ENCODE data around the gene CRB3.

CRB3 gene

DNA sequence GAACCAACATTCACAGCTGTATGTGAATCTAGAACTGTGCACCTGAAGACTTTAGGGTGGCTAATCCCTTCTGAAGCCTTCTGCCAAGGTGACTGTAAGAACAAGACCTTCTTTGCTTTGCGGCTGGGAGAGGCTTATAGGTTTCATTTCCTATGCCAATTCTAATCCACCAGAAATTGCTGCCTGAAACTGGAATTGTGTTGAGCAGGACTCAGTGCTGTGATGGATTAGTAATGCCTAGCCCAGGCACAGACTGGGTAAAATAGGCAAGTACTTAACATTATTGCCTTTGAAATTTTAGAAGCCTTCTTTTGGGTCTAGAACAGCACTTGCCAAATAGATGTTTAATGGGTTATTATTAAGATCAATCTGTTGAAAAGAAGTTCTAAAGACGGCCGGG, 16.0 kb upstream of the CRB3 start:
- H3K4me3 ChIP-seq (ENCODE audit: insufficient read depth, low read length, poor library complexity, severe bottlenecking), result no peak overlapping the region
- no peak for TF ChIP-seq EZH2phosphoT487 (conservative IDR thresholded peaks at IDR 0.05; ENCODE audit: low read length)
- TF ChIP-seq, protein P1, sequence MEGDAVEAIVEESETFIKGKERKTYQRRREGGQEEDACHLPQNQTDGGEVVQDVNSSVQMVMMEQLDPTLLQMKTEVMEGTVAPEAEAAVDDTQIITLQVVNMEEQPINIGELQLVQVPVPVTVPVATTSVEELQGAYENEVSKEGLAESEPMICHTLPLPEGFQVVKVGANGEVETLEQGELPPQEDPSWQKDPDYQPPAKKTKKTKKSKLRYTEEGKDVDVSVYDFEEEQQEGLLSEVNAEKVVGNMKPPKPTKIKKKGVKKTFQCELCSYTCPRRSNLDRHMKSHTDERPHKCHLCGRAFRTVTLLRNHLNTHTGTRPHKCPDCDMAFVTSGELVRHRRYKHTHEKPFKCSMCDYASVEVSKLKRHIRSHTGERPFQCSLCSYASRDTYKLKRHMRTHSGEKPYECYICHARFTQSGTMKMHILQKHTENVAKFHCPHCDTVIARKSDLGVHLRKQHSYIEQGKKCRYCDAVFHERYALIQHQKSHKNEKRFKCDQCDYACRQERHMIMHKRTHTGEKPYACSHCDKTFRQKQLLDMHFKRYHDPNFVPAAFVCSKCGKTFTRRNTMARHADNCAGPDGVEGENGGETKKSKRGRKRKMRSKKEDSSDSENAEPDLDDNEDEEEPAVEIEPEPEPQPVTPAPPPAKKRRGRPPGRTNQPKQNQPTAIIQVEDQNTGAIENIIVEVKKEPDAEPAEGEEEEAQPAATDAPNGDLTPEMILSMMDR (IDR thresholded peaks at IDR 0.05; ENCODE audit: insufficient read depth, low read length, poor library complexity, severe bottlenecking), result no peak
- no peaks in the 10 kb centered on the region for H3K9me2 ChIP-seq (replicated peaks; ENCODE audit: insufficient read depth, low read length)
- no peaks in the 10 kb centered on the region for H3F3A ChIP-seq (ENCODE audit: insufficient read depth)
- no peaks in the 10 kb centered on the region for H3K27me3 ChIP-seq (ENCODE audit: low read length)
- H3K79me2 ChIP-seq (ENCODE audit: insufficient read depth, low read length), result no peaks in the 10 kb centered on the region
- no peaks in the 10 kb centered on the region for H4K20me1 ChIP-seq (ENCODE audit: low read depth, low read length)
- no peaks in the 10 kb centered on the region for H3K36me3 ChIP-seq (ENCODE audit: low read length)
- no peak overlapping the region for H3K4me2 ChIP-seq (ENCODE audit: low read depth, low read length, poor library complexity, severe bottlenecking)
- no peak overlapping the region for H3K27ac ChIP-seq (ENCODE audit: low read depth, low read length)
- H3K9me3 ChIP-seq (ENCODE audit: insufficient read depth, low read length), result no peaks in the 10 kb centered on the region
- no peak overlapping the region for H2AFZ ChIP-seq (ENCODE audit: low read depth, low read length, severe bottlenecking)
- no peak overlapping the region for H3K9ac ChIP-seq (ENCODE audit: low read length)

GRCh38 chr19:6450166-6450565, 13.9 kb upstream of the CRB3 start:
- Histone ChIP-seq H3K79me2 (ENCODE audit: insufficient read depth, low read length) (no peaks in the 10 kb centered on the region), H3F3A (ENCODE audit: insufficient read depth) (no peaks in the 10 kb centered on the region), H3K4me2 (ENCODE audit: low read depth, low read length, poor library complexity, severe bottlenecking) (no peak overlapping the region), H3K36me3 (ENCODE audit: low read length) (peaks cover 6% of the 10 kb centered on the region; the same call in 1 of the 2 replicates), H3K9ac (ENCODE audit: low read length) (no peak overlapping the region), H3K9me3 (ENCODE audit: insufficient read depth, low read length) (no peaks in the 10 kb centered on the region), H3K4me3 (ENCODE audit: insufficient read depth, low read length, poor library complexity, severe bottlenecking) (no peak overlapping the region), H4K20me1 (ENCODE audit: low read depth, low read length) (no peaks in the 10 kb centered on the region), H3K27ac (ENCODE audit: low read depth, low read length) (no peak overlapping the region), H2AFZ (ENCODE audit: low read depth, low read length, severe bottlenecking) (no peak overlapping the region), H3K27me3 (ENCODE audit: low read length) (no peaks in the 10 kb centered on the region), H3K9me2 (replicated peaks; ENCODE audit: insufficient read depth, low read length) (no peaks in the 10 kb centered on the region)
- no peak for TF ChIP-seq EZH2phosphoT487 (conservative IDR thresholded peaks at IDR 0.05; ENCODE audit: low read length)
- TF ChIP-seq, protein P1 (IDR thresholded peaks at IDR 0.05; ENCODE audit: insufficient read depth, low read length, poor library complexity, severe bottlenecking), result no peak

DNA sequence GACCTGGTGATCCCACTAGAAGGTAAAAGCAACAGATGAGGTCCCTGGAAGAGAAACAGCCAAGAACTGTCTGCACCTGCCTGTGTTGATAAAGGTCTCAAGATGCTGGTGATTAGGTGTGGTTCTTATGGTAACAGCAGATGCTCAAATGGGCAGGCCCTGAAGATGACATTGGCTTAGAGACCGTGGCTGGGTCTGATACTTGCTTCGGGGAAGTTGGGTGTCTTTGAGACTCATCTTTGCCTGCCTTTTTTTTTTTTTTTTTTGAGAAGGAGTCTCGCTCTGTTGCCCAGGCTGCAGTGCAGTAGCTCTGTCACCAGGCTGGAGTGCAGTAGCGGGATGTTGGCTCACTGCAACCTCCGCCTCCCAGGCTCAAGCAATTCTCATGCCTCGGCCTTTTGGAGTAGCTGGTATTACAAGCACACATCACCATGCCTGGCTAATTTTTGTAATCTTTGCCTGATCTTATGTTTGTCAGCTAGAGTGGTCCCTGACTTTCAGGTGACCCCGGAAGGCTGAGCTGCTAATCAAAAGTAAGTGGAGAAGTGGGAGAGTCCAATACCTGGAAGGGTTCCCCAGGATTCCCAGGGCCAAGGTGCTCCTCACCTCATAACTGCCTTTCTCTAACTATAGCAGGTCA, 12.4 kb upstream of the CRB3 start:
- Histone ChIP-seq H4K20me1 (ENCODE audit: low read depth, low read length) (no peaks in the 10 kb centered on the region), H3K4me2 (ENCODE audit: low read depth, low read length, poor library complexity, severe bottlenecking) (no peak overlapping the region), H3K9ac (ENCODE audit: low read length) (no peak overlapping the region), H3F3A (ENCODE audit: insufficient read depth) (no peaks in the 10 kb centered on the region), H3K79me2 (ENCODE audit: insufficient read depth, low read length) (no peaks in the 10 kb centered on the region), H2AFZ (ENCODE audit: low read depth, low read length, severe bottlenecking) (no peak overlapping the region), H3K36me3 (ENCODE audit: low read length) (peaks cover 6% of the 10 kb centered on the region; the same call in 1 of the 2 replicates), H3K4me3 (ENCODE audit: insufficient read depth, low read length, poor library complexity, severe bottlenecking) (no peak overlapping the region), H3K27me3 (ENCODE audit: low read length) (no peaks in the 10 kb centered on the region), H3K9me3 (ENCODE audit: insufficient read depth, low read length) (no peaks in the 10 kb centered on the region), H3K9me2 (replicated peaks; ENCODE audit: insufficient read depth, low read length) (no peaks in the 10 kb centered on the region), H3K27ac (ENCODE audit: low read depth, low read length) (no peak overlapping the region)
- TF ChIP-seq EZH2phosphoT487 (conservative IDR thresholded peaks at IDR 0.05; ENCODE audit: low read length), result no peak
- TF ChIP-seq, protein P1 (IDR thresholded peaks at IDR 0.05; ENCODE audit: insufficient read depth, low read length, poor library complexity, severe bottlenecking), result no peak
